GM23338 (cell line): ENCODE measurements around the gene ZBTB5. TPM values are rescaled to one million over a fixed set of nuclear protein-coding genes. Genes with fewer than 3 reads are reported as not detected.

Source experiments
- ATAC-seq: fragments of 200-7000 bp; cut with Tn5 transposase; 3 replicates; pipeline ENCODE4 v1.9.1; 2020
- DNase-seq: peaks from one replicate; pipeline ENCODE4 v3.0.0-alpha.2; 2015; ENCODE audit warnings: low spot score
- H2AFZ ChIP-seq: fragments of 200-600 bp; sonication (generic); 2 replicates; pipeline ENCODE4 v1.8.0; 2016; ENCODE audit warnings: antibody characterized with exemption, mild to moderate bottlenecking, moderate library complexity
- H3F3A ChIP-seq: fragments of 200-600 bp; sonication (generic); replicated peaks from 2 replicates; pipeline ENCODE4 v1.8.0; 2017; ENCODE audit warnings: antibody characterized with exemption, mixed run types, low read depth
- H3K27ac ChIP-seq: fragments of 200-600 bp; sonication (generic); 2 replicates; pipeline ENCODE4 v1.6.1; 2016; ENCODE audit warnings: low read depth
- H3K27me3 ChIP-seq: fragments of 200-600 bp; sonication (generic); 2 replicates; pipeline ENCODE4 v1.8.0; 2016; ENCODE audit warnings: mild to moderate bottlenecking, mixed run types, moderate library complexity; ENCODE audit not compliant: insufficient read depth
- H3K36me3 ChIP-seq: fragments of 200-600 bp; sonication (generic); 2 replicates; pipeline ENCODE4 v1.8.0; 2016; ENCODE audit warnings: mild to moderate bottlenecking; ENCODE audit not compliant: insufficient read depth
- H3K4me1 ChIP-seq: fragments of 200-600 bp; sonication (generic); 2 replicates; pipeline ENCODE4 v1.8.0; 2016; ENCODE audit warnings: mild to moderate bottlenecking, moderate library complexity; ENCODE audit not compliant: insufficient read depth
- H3K4me2 ChIP-seq: fragments of 200-600 bp; sonication (generic); 2 replicates; pipeline ENCODE4 v1.7.1; 2017; ENCODE audit warnings: mixed run types
- H3K4me3 ChIP-seq: fragments of 200-600 bp; sonication (generic); 2 replicates; pipeline ENCODE4 v1.6.1; 2016; ENCODE audit warnings: mixed run types
- H3K79me2 ChIP-seq: fragments of 200-600 bp; sonication (generic); replicated peaks from 2 replicates; pipeline ENCODE4 v1.8.0; 2017; ENCODE audit warnings: mild to moderate bottlenecking; ENCODE audit not compliant: insufficient read depth
- H3K9me2 ChIP-seq: fragments of 200-600 bp; sonication (generic); 2 replicates; pipeline ENCODE4 v1.8.0; 2017; ENCODE audit not compliant: insufficient read depth
- H4K20me1 ChIP-seq: fragments of 200-600 bp; sonication (generic); replicated peaks from 2 replicates; pipeline ENCODE4 v1.8.0; 2017; ENCODE audit warnings: mild to moderate bottlenecking; ENCODE audit not compliant: insufficient read depth
- H3K27ac Mint-ChIP-seq: 2 replicates; pipeline ENCODE4 v1.8.0; 2020; ENCODE audit warnings: inconsistent platforms, mild to moderate bottlenecking, moderate library complexity, mixed read lengths
- H3K27me3 Mint-ChIP-seq: 3 replicates; pipeline ENCODE4 v1.8.0; 2022; ENCODE audit warnings: low read depth, mild to moderate bottlenecking, moderate library complexity, mixed read lengths, inconsistent platforms; ENCODE audit not compliant: insufficient read depth, poor library complexity
- H3K36me3 Mint-ChIP-seq: 3 replicates; pipeline ENCODE4 v1.8.0; 2021; ENCODE audit warnings: low read depth, mild to moderate bottlenecking, inconsistent platforms, moderate library complexity, mixed read lengths
- H3K4me1 Mint-ChIP-seq: 3 replicates; pipeline ENCODE4 v1.8.0; 2020; ENCODE audit warnings: mild to moderate bottlenecking, inconsistent platforms, mixed read lengths
- H3K4me3 Mint-ChIP-seq: 3 replicates; pipeline ENCODE4 v1.8.0; 2021; ENCODE audit warnings: moderate library complexity, mild to moderate bottlenecking, inconsistent platforms, mixed read lengths
- H3K9me3 Mint-ChIP-seq: 3 replicates; pipeline ENCODE4 v1.8.0; 2020; ENCODE audit warnings: moderate library complexity, mild to moderate bottlenecking, inconsistent platforms, mixed read lengths
- CREB1 ChIP-seq: fragments of 250-450 bp; sonication (Bioruptor Pico); IDR thresholded peaks from 2 replicates; pipeline ENCODE4 v1.5.0; 2020; ENCODE audit warnings: low read depth, mild to moderate bottlenecking, moderate library complexity
- JUNB ChIP-seq: IDR thresholded peaks from one replicate; pipeline ENCODE4 v1.6.1; 2016; ENCODE audit warnings: antibody characterized with exemption; ENCODE audit not compliant: unreplicated experiment
- NANOG ChIP-seq: IDR thresholded peaks from 2 replicates; pipeline ENCODE4 v1.6.1; 2016; ENCODE audit warnings: antibody characterized with exemption, borderline replicate concordance
- POLR2AphosphoS5 ChIP-seq: IDR thresholded peaks from 2 replicates; pipeline ENCODE4 v1.6.1; 2016; ENCODE audit warnings: antibody characterized with exemption, low read depth
- STAT1 ChIP-seq: IDR thresholded peaks from one replicate; pipeline ENCODE4 v1.6.1; 2016; ENCODE audit warnings: antibody characterized with exemption; ENCODE audit not compliant: unreplicated experiment
- ZNF114 ChIP-seq: fragments of 250-450 bp; sonication (Bioruptor Pico); IDR thresholded peaks from 2 replicates; pipeline ENCODE4 v1.5.0; 2020; ENCODE audit warnings: mild to moderate bottlenecking, moderate library complexity
- ZNF331 ChIP-seq: fragments of 250-450 bp; sonication (Bioruptor Pico); IDR thresholded peaks from 2 replicates; pipeline ENCODE4 v1.5.0; 2020; ENCODE audit warnings: low read depth, mild to moderate bottlenecking, moderate library complexity
- polyA plus RNA-seq: library from polyadenylated mRNA; unstranded; fragments of >200 nt; fragmentation: Nextera tagmentation; extraction: Ambion mirVana; gene quantifications from 2 replicates; pipeline ENCODE4 v1.2.1, GENCODE V29; 2016
- total RNA-seq: library from RNA; depleted of rRNA; stranded (reverse); fragments of >200 nt; shearing (Covaris generic); gene quantifications from 2 replicates; pipeline ENCODE4 v1.2.3, GENCODE V29; 2014
- TF ChIP-seq, protein P1 (sequence below): fragments of 250-450 bp; sonication (Bioruptor Pico); IDR thresholded peaks from 2 replicates; pipeline ENCODE4 v1.5.0; 2020; ENCODE audit warnings: mild to moderate bottlenecking, moderate library complexity
- TF ChIP-seq, protein P2 (sequence below): IDR thresholded peaks from 2 replicates; pipeline ENCODE4 v1.6.1; 2016; ENCODE audit warnings: antibody characterized with exemption

Gene ZBTB5
- total and polyA plus RNA-seq, 2 experiments from 2014 or later: 2.8 to 19.5 TPM

DNA sequence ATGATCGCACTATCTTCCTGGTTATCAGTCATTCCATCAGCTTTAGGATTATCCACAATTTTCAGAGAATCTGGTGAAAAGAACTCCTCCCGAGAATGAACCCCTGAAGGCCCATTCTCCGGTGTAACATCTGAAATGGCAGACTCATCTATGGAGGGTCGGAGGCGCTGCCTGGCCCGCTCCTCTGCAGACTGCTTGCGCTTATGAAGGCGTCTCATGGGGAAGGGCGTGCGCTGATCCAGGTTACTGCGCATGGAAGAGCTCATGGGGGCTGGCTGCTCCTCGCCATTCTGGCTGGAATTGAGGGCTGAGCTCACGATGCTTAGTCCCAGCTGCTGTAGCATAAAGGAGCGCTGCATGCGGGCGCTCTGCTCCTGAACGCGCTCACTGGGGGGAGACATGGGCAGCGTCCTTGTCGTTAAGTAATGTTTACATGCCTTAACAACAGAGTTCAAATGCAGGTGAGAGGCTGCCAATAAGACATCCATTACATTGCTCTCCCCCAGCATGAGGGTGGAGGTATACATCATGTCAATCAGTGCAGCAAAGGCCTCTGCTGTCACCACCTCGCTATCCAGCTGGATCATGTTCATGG is 23.4 kb downstream of the ZBTB5 start:
- Mint-ChIP-seq H3K4me3 (no peak overlapping the region), H3K27me3 (no peaks in the 10 kb centered on the region)
- H3K79me2 ChIP-seq: peaks cover 69% of the 10 kb centered on the region

More for the DNA sequence above, 23.4 kb downstream of the ZBTB5 start:
- Histone ChIP-seq H3K27me3 (no peaks in the 10 kb centered on the region), H3K4me2 (no peak overlapping the region), H4K20me1 (peaks cover 46% of the 10 kb centered on the region), H3F3A (0 out of 2 replicates have a peak, but pooled peaks cover 9% of the 10 kb centered on the region), H3K36me3 (peaks cover 18% of the 10 kb centered on the region), H3K27ac (no peak overlapping the region), H2AFZ (no peak overlapping the region), H3K4me1 (no peaks in the 10 kb centered on the region), H3K9me2 (no peaks in the 10 kb centered on the region), H3K4me3 (no peak overlapping the region)
- Mint-ChIP-seq H3K9me3 (no peaks in the 10 kb centered on the region), H3K4me1 (no peaks in the 10 kb centered on the region; the same call in 1 of the 3 replicates), H3K36me3 (peaks cover 54% of the 10 kb centered on the region), H3K27ac (no peak overlapping the region)
- no peak for ATAC-seq
- TF ChIP-seq JUNB (no peak), ZNF331 (CRISPR knock-in tag) (no peak), ZNF114 (no peak), CREB1 (no peak), POLR2AphosphoS5 (no peak), STAT1 (no peak), NANOG (no peak)
- TF ChIP-seq, protein P1, sequence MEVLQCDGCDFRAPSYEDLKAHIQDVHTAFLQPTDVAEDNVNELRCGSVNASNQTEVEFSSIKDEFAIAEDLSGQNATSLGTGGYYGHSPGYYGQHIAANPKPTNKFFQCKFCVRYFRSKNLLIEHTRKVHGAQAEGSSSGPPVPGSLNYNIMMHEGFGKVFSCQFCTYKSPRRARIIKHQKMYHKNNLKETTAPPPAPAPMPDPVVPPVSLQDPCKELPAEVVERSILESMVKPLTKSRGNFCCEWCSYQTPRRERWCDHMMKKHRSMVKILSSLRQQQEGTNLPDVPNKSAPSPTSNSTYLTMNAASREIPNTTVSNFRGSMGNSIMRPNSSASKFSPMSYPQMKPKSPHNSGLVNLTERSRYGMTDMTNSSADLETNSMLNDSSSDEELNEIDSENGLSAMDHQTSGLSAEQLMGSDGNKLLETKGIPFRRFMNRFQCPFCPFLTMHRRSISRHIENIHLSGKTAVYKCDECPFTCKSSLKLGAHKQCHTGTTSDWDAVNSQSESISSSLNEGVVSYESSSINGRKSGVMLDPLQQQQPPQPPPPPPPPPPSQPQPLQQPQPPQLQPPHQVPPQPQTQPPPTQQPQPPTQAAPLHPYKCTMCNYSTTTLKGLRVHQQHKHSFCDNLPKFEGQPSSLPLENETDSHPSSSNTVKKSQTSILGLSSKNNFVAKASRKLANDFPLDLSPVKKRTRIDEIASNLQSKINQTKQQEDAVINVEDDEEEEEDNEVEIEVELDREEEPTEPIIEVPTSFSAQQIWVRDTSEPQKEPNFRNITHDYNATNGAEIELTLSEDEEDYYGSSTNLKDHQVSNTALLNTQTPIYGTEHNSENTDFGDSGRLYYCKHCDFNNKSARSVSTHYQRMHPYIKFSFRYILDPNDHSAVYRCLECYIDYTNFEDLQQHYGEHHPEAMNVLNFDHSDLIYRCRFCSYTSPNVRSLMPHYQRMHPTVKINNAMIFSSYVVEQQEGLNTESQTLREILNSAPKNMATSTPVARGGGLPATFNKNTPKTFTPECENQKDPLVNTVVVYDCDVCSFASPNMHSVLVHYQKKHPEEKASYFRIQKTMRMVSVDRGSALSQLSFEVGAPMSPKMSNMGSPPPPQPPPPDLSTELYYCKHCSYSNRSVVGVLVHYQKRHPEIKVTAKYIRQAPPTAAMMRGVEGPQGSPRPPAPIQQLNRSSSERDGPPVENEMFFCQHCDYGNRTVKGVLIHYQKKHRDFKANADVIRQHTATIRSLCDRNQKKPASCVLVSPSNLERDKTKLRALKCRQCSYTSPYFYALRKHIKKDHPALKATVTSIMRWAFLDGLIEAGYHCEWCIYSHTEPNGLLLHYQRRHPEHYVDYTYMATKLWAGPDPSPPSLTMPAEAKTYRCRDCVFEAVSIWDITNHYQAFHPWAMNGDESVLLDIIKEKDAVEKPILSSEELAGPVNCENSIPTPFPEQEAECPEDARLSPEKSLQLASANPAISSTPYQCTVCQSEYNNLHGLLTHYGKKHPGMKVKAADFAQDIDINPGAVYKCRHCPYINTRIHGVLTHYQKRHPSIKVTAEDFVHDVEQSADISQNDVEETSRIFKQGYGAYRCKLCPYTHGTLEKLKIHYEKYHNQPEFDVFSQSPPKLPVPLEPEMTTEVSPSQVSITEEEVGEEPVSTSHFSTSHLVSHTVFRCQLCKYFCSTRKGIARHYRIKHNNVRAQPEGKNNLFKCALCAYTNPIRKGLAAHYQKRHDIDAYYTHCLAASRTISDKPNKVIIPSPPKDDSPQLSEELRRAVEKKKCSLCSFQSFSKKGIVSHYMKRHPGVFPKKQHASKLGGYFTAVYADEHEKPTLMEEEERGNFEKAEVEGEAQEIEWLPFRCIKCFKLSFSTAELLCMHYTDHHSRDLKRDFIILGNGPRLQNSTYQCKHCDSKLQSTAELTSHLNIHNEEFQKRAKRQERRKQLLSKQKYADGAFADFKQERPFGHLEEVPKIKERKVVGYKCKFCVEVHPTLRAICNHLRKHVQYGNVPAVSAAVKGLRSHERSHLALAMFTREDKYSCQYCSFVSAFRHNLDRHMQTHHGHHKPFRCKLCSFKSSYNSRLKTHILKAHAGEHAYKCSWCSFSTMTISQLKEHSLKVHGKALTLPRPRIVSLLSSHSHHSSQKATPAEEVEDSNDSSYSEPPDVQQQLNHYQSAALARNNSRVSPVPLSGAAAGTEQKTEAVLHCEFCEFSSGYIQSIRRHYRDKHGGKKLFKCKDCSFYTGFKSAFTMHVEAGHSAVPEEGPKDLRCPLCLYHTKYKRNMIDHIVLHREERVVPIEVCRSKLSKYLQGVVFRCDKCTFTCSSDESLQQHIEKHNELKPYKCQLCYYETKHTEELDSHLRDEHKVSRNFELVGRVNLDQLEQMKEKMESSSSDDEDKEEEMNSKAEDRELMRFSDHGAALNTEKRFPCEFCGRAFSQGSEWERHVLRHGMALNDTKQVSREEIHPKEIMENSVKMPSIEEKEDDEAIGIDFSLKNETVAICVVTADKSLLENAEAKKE: no peak
- TF ChIP-seq, protein P2, sequence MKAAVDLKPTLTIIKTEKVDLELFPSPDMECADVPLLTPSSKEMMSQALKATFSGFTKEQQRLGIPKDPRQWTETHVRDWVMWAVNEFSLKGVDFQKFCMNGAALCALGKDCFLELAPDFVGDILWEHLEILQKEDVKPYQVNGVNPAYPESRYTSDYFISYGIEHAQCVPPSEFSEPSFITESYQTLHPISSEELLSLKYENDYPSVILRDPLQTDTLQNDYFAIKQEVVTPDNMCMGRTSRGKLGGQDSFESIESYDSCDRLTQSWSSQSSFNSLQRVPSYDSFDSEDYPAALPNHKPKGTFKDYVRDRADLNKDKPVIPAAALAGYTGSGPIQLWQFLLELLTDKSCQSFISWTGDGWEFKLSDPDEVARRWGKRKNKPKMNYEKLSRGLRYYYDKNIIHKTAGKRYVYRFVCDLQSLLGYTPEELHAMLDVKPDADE: no peak
- no peak for DNase-seq
